AG04449 (cell line): Measurements from ENCODE around the gene FABP3.

Source experiments
- CTCF ChIA-PET: fragments of 350-600 bp; formaldehyde crosslinking; extraction: SDS; loops from one replicate; lab custom pipeline; 2021; ENCODE audit warnings: antibody characterized with exemption; lab: Yijun Ruan, JAX
- POLR2A ChIA-PET: fragments of 400-600, 350-600 bp; formaldehyde crosslinking; extraction: SDS; loops from one replicate; lab custom pipeline; 2020; ENCODE audit warnings: antibody characterized with exemption, inconsistent platforms; lab: Yijun Ruan, JAX
- DNase-seq: peaks from one replicate; pipeline ENCODE4 v3.0.0-alpha.2; 2010; ENCODE audit warnings: low read depth, low spot score
- H3K4me3 ChIP-seq: 2 replicates; pipeline ENCODE4 v1.5.1; 2011; ENCODE audit warnings: low read depth, mild to moderate bottlenecking, control low read depth, low read length
- TF ChIP-seq, protein P1 (sequence below): IDR thresholded peaks from one replicate; pipeline ENCODE4 v1.5.1; 2011; ENCODE audit warnings: mild to moderate bottlenecking, moderate library complexity, low read length, control low read depth, inconsistent platforms; ENCODE audit not compliant: insufficient read depth; ENCODE audit errors: missing control alignments

The FABP3 gene

DNA sequence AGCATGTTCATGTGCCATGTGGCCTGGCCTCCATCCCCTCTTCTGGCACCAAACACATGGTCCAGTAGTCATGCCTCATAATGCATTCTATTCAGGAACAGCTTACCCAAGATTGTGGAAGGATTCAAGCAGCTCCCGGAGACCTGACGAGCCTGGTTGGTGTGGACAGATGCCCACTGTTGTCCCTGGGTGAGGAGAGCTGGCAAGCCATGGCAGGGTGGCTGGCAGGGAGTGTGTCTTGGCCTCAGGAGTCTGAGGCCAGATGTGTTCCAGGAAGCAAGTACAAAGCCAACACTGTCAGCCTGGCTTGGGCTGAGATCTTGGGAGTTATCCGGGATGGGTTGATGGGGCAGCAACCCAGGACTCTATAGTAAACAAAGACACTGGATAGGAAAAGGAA, 7.3 kb upstream of the FABP3 start:
- CTCF ChIA-PET, result interaction anchor here (1.4 to 11.7 kb wide), 2 partner anchors 15 to 70 kb away, joined by 4 to 84 read pairs; no protein-coding TSS in a partner anchor
- H3K4me3 ChIP-seq, result no peak overlapping the region
- no peak for DNase-seq
- TF ChIP-seq, protein P1, sequence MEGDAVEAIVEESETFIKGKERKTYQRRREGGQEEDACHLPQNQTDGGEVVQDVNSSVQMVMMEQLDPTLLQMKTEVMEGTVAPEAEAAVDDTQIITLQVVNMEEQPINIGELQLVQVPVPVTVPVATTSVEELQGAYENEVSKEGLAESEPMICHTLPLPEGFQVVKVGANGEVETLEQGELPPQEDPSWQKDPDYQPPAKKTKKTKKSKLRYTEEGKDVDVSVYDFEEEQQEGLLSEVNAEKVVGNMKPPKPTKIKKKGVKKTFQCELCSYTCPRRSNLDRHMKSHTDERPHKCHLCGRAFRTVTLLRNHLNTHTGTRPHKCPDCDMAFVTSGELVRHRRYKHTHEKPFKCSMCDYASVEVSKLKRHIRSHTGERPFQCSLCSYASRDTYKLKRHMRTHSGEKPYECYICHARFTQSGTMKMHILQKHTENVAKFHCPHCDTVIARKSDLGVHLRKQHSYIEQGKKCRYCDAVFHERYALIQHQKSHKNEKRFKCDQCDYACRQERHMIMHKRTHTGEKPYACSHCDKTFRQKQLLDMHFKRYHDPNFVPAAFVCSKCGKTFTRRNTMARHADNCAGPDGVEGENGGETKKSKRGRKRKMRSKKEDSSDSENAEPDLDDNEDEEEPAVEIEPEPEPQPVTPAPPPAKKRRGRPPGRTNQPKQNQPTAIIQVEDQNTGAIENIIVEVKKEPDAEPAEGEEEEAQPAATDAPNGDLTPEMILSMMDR, result no peak
- POLR2A ChIA-PET, result no interaction called here

DNA sequence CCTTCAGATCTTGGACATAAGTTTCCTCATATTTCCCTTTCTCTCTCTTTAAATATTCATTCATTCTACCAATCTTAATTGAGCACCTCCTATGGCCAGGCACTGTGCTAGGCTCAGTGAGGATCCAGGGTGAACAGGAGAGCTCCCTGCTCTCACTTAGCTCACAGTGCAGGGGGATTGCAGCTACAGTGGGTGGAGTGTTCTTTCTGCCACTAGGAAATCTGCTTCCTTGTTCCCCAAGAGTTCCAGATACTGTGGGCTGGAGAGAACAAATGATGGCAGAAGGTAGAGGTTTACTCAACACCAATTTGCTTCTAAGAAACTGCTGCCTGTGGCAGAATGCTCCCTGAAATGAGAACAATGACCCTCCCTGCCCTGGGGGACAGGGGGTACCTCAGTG, 5.1 kb upstream of the FABP3 start:
- CTCF ChIA-PET, result interaction anchor here (1.6 to 11.7 kb wide), 3 partner anchors 17 to 171 kb away, joined by 7 to 84 read pairs (median 62); no protein-coding TSS in a partner anchor

DNA sequence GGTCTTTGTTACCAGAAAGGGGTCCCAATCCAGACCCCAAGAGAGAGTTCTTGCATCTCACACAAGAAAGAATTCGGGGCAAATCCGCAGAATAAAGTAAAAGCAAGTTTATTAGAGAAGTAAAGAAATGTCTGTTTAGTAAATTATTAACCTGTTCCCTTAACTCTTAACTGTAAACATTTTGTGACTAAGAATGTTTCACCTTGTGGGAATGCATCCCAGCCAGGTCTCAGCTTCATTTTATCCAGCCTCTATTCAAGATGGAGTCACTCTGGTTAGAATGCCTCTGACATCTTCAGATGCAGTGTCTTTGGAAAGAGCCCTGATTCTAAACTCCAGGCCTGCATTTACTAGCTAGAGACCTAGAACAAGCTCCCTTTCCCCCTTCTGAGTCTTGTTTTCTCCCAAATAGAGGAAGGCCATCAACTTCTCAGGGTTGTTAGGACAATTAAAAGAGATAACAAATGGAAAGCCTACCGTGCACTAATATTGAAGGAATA, 4.5 kb upstream of the FABP3 start:
- TF ChIP-seq, protein P1, result no peak
- ChIA-PET POLR2A (no interaction called here), CTCF (interaction anchor here (1.2 to 11.7 kb wide), 4 partner anchors 14 to 172 kb away, joined by 3 to 84 read pairs (median 34); no protein-coding TSS in a partner anchor)
- no peak for DNase-seq
- no peak overlapping the region for H3K4me3 ChIP-seq

More for the DNA sequence above, 5.1 kb upstream of the FABP3 start:
- DNase-seq, result no peak
- TF ChIP-seq, protein P1, result no peak
- POLR2A ChIA-PET, result no interaction called here
- no peak overlapping the region for H3K4me3 ChIP-seq

DNA sequence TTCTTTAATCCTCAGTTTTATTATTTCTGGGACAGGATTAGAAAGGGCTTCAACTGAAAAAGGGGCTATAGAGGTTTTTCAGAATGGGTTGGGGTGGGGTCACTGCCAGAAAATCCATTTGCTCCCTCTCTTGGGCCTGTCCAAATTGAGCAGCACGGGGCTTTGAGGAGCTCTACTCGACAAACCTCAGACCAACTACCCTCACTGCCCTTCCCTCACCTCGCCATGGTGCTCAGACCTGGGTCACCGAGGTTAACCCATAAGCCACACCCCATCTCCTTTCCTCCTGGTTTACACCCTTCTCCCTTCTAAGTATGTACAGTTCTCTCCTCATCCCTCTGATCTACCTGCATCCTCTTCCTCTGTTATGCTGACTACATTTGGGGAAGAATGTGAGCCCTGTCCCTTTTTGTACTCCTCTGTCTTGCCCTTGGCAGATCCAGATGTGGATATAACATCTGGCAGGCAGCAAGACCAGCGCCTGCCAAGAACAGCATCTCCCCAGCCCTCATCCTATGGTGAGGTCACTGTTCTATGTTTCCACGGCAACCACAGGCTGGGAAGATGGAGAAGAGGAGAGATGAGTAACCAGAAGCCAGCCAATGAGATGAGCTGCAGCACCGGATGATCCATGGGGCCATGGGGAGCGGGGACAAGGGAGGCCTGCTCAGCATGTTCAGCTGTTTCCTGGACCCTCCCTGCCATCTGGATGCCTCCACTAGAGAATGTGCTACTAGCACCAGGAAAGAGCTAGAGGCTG, 3.7 kb upstream of the FABP3 start:
- TF ChIP-seq, protein P1, result no peak
- POLR2A ChIA-PET, result no interaction called here
- peak; percentile 58 for DNase-seq
- H3K4me3 ChIP-seq, result no peak overlapping the region
- CTCF ChIA-PET, result interaction anchor here (1.2 to 11.7 kb wide), 4 partner anchors 15 to 173 kb away, joined by 3 to 84 read pairs (median 34); no protein-coding TSS in a partner anchor

DNA sequence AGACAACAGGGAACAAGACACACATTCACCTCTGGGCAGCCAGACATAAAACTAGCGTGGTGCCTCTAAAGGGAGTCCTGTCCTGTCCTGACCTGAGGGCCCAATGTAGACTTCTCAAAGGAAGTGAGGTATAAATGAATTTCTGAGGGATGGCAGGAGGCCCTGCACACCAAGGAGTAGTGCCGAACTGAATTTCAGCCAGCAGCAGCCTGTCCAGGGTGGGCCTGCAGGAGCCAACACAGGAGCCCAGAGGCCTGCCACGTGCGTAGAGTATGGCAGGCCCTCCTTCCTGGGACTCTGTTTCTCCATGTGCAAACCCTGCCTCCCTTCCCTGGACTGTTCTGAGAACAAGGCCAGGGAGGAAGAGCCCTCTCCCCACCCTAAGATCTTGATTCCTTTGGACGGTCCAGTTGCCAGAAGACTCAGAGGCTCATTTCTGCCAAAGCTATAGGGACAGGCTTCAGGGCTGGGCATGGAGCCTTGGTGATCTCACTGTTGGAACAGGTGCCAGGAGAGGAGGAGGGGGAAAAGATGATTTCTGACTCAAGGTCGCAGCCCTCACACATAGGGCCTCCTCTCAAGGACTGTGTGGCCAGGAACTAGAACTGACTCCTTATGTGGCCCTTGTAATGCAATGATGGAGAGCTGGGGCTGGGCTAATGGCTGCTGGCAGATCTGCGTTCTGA, 1.8 kb upstream of the FABP3 start:
- DNase-seq, result no peak
- ChIA-PET POLR2A (interaction anchor here (0.6 to 0.9 kb wide), 2 partner anchors 22 to 140 kb away, joined by 3 to 5 read pairs; no protein-coding TSS in a partner anchor), CTCF (interaction anchor here (0.7 to 11.7 kb wide), 5 partner anchors 10 to 48 kb away, joined by 3 to 84 read pairs (median 4); no protein-coding TSS in a partner anchor)
- H3K4me3 ChIP-seq, result no peak overlapping the region
- TF ChIP-seq, protein P1, result no peak
